T-helper 17 cell (primary cell): ENCODE measurements around the gene PRR5. TPM values are rescaled to one million over a fixed set of nuclear protein-coding genes. Genes with fewer than 3 reads are reported as not detected.
A peak's percentile ranks its signal among the peaks of the same experiment; 100 is the strongest.
"Not testable (repeated sequence)": the region's sequence is repeated elsewhere in the genome, so short reads cannot be mapped to it uniquely, and the experiment has no call there.

ENCODE experiments used
- ATAC-seq: fragments of 150-1000 bp; cut with Tn5 transposase; 2 replicates; pipeline ENCODE4 v1.10.0; 2021; ENCODE audit warnings: mild to moderate bottlenecking, moderate library complexity
- DNase-seq, 3 donors: peaks; one replicate each; pipeline versions ENCODE4 v3.0.0 to v3.0.0-alpha.2; 2020 to 2021
- H3K9me3 ChIP-seq: one replicate; pipeline ENCODE4 v1.7.0; 2013; ENCODE audit warnings: low read length, mild to moderate bottlenecking; ENCODE audit not compliant: control insufficient read depth, poor library complexity, severe bottlenecking
- H3K27ac Mint-ChIP-seq: one replicate; pipeline ENCODE4 v1.8.0; 2022; ENCODE audit warnings: mild to moderate bottlenecking, moderate library complexity, mixed read lengths
- H3K27me3 Mint-ChIP-seq: one replicate; pipeline ENCODE4 v1.8.0; 2022; ENCODE audit warnings: mixed read lengths
- H3K36me3 Mint-ChIP-seq: one replicate; pipeline ENCODE4 v1.8.0; 2022; ENCODE audit warnings: low read depth, mixed read lengths
- H3K4me1 Mint-ChIP-seq: one replicate; pipeline ENCODE4 v1.8.0; 2022; ENCODE audit warnings: mild to moderate bottlenecking, mixed read lengths
- H3K4me3 Mint-ChIP-seq: one replicate; pipeline ENCODE4 v1.8.0; 2022; ENCODE audit warnings: mild to moderate bottlenecking, moderate library complexity, mixed read lengths
- total RNA-seq, 4 donors: library from RNA in 2 of 4; stranded (reverse) in 2 of 4; gene quantifications; one replicate each; pipeline ENCODE4 v1.2.3 and lab custom pipeline; 2022 to 2026

Gene PRR5
- total RNA-seq, 2 donors from 2014 or later = 51.8 to 52.2 TPM

DNA sequence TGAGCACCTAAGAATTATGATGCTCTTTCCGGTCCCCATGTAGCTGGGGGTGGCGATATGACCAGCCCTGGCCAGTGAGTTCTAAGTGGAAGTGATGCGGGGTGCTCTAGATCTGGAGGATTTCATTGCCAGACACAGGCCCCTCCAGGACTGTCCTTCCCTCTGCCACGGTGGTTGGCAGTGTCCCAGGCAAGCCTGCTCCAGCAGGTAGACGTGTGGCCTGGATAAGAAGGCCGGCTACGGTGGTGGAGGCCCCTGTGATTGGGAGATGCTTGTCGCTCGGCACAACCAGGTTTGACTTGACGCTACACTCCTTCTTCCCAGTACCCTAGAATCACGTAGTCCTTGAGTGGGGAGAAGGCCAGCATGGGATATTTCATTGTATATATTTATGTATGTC lies 41.2 kb downstream of the PRR5 start:
- peaks cover 11% of the 10 kb centered on the region for H3K27me3 Mint-ChIP-seq
- no peaks in the 10 kb centered on the region for H3K36me3 Mint-ChIP-seq
- no peak for ATAC-seq

DNA sequence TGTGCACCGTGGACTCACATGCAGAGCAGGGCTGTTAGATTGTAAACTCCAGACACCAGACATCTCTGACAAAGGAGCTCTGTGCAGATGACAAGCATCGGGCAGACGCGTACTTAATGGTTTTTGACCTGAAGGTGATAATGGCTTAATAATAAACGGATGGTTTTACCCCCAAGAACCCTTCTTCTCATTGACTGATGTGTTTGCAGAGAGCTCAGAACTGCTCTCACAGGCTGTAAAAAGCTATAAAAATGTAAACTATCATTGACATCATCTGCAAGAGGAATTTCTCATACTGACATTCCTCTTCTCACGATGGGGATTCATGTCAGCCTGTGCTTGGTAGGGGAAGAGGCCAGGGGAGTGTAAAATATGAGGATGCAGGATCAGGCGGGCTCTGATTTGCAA lies 41.8 kb downstream of the PRR5 start:
- Mint-ChIP-seq H3K4me1 (no peaks in the 10 kb centered on the region), H3K4me3 (no peak overlapping the region)

More for the DNA sequence above, 41.2 kb downstream of the PRR5 start:
- no peaks in the 10 kb centered on the region for H3K4me1 Mint-ChIP-seq
- no peak overlapping the region for H3K4me3 Mint-ChIP-seq
- no peak for DNase-seq
- H3K9me3 ChIP-seq = no peaks in the 10 kb centered on the region
- H3K27ac Mint-ChIP-seq = no peak overlapping the region

DNA sequence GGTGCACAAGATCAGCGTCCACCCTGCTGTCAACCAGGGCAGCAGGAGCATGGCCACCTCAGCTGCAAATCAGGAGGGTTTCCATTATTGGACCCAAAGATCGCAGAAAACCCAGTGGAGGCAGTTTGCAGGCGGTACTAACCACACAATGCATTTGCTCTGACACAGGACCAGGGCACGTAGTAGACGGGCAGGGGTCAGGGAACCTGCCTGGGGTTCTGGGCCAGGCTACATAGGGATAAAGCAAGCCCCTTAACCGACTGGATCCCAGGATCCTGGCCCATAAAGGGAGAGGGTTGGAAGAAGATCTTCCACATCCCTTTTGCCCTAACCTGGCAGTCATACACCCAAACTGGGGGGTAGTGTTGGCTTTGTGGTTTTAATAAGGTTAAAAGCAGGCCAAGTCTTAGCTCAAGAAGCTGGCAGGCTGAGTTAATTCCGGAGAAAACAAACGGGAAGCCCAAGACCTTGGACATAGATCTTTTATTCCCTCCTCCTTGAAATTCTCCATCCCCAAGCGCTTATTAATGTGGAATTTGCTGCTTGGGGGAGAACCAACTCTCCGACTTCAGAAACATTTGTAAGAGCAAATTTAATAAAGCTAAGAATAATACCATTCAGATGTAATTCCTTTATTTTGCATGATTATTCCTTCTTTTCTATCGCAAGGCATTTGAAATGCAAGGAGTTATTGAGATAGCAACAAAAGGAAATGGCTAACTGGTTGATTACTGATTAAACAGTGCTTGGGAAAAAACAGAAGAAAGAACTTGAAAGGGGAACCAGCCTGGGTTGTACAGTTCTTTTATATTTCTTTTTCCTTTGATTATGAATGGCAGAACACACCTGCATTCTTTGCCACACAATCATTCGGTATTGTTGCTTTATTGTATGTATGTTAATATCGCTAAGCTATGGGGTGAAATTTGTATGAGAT lies 44.1 kb downstream of the PRR5 start:
- no peaks in the 10 kb centered on the region for H3K4me1 Mint-ChIP-seq
- ATAC-seq = no peak
- peaks cover 16% of the 10 kb centered on the region for H3K27me3 Mint-ChIP-seq
- no peak overlapping the region for H3K4me3 Mint-ChIP-seq
- H3K36me3 Mint-ChIP-seq = peaks cover 2% of the 10 kb centered on the region
- no peaks in the 10 kb centered on the region for H3K9me3 ChIP-seq
- no peak for DNase-seq
- no peak overlapping the region for H3K27ac Mint-ChIP-seq

More for the DNA sequence above, 41.8 kb downstream of the PRR5 start:
- no peak overlapping the region for H3K27ac Mint-ChIP-seq
- no peak for DNase-seq
- no peaks in the 10 kb centered on the region for H3K36me3 Mint-ChIP-seq
- H3K9me3 ChIP-seq = no peaks in the 10 kb centered on the region
- no peak for ATAC-seq
- H3K27me3 Mint-ChIP-seq = peaks cover 11% of the 10 kb centered on the region

DNA sequence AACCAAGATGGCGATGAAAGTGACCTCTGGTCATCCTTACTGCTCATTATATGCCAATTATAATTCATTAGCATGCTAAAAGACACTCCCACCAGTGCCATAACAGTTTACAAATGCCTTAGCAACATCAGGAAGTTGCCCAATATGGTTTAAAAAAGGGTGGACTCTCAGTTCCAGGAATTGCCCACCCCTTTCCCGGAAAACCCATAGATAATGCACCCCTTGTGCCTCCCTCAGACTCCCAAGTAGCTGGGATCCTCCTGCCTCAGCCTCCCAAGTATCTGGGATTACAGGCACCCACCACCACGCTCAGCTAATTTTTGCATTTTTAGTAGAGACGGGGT lies 45.8 kb downstream of the PRR5 start:
- peaks cover 16% of the 10 kb centered on the region for H3K27me3 Mint-ChIP-seq
- H3K27ac Mint-ChIP-seq, H3K36me3 Mint-ChIP-seq, H3K9me3 ChIP-seq, DNase-seq, ATAC-seq, H3K4me3 Mint-ChIP-seq, H3K4me1 Mint-ChIP-seq: not testable (repeated sequence)

DNA sequence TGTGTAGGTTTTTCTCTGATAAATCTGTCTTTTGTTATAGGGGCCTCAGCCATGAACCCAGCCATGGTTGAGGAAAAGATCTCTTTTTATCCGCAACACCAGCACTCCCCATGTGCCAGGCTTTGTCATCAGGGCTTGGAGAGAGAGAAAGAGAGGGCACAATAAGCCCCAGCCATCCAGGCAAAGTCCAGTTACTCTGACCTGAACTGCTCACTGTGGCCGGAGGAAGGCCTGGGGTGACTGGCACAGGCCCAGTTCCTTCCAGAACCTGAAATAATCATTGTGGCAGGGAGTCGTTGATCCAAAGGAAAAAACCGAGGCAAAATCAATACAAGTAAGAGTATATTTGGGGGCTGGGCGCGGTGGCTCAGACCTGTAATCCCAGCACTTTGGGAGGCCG lies 46.5 kb downstream of the PRR5 start:
- peaks cover 24% of the 10 kb centered on the region for H3K27me3 Mint-ChIP-seq
- no peak for DNase-seq
- H3K9me3 ChIP-seq = no peaks in the 10 kb centered on the region
- no peak for ATAC-seq
- H3K36me3 Mint-ChIP-seq = peaks cover 2% of the 10 kb centered on the region
- H3K4me1 Mint-ChIP-seq = peaks cover 2% of the 10 kb centered on the region
- H3K4me3 Mint-ChIP-seq = no peak overlapping the region
- H3K27ac Mint-ChIP-seq = no peak overlapping the region

DNA sequence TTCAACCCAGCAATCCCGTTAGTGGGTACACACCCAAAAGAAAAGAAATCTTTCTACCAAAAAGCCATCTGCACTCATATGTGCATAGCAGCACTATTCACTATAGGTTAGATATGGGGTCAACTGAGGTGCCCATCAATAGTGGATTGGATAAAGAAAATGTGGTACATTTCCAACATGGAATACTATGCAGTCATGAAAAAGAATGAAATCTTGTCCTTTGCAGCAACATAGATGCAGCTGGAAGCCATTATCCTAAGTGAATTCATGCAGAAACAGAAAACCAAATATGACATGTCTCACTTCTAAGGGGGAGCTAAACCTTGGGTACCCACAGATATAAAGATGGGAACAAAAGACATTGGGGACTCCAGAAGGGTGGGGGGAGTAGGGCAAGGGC lies 48.5 kb downstream of the PRR5 start:
- no peaks in the 10 kb centered on the region for H3K9me3 ChIP-seq
- Mint-ChIP-seq H3K4me3 (no peak overlapping the region), H3K4me1 (peaks cover 2% of the 10 kb centered on the region), H3K27me3 (peaks cover 43% of the 10 kb centered on the region), H3K27ac (no peak overlapping the region), H3K36me3 (peaks cover 4% of the 10 kb centered on the region)
- DNase-seq (no peak), ATAC-seq (no peak)

DNA sequence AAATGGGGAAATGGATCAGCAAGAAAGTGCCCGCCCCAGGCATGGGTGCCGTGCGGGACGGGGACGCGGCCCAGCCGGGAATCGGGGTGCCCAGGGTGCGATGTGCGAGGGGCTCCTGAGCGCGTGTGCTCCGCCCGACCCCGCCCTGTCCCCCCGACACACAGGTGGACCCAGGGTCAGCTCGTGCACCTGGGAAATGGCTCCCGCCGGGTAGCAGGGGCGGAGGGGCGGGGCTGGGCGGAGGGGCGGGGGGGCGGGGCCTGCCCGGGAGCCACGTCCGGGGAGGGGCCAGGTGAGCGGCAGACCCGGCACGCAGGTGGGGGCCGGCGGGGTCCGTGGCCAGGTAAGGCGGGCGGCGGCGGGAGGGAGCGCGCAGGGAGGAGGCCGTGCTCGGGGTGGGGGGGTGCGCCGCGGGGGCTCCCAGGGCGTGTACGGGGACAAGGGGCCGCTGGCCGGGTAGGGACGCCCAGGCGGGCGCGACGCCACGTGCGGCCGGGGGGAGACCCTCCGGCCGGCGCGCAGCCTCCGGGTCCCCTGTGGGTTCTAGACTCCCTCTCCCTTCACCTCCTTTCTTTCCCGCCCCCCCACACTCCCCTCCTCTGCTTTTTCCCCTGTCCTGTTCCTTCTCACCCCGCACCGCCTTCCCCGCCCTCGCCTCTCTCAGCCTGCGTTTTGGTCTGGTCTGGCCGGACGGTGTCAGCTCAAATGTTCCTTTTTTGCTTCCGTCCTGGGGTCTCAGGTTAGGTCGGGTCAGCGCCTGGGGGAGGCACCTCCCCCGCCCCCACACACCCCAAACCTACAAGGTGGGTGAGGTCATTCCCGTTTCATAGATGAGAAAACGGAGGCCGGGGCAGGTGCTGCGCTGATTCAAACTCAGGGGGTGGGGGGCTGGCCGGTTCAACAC lies 50.5 kb downstream of the PRR5 start, which contains the start of gene ARHGAP8:
Gene ARHGAP8 (plus strand): TSS at position 291 of the 904 bp plus-strand sequence. CDS start 33,953 bp downstream, outside the sequence.
- Mint-ChIP-seq H3K27ac (no peak within 1 kb of the TSS), H3K4me1 (peaks cover 2% of the 10 kb centered on the region), H3K4me3 (peak within 1 kb of the TSS; percentile 83), H3K27me3 (peaks cover 35% of the 10 kb centered on the region), H3K36me3 (peaks cover 4% of the 10 kb centered on the region)
- H3K9me3 ChIP-seq = no peaks in the 10 kb centered on the region
- DNase-seq (no peak), ATAC-seq (peak; percentile 69)

DNA sequence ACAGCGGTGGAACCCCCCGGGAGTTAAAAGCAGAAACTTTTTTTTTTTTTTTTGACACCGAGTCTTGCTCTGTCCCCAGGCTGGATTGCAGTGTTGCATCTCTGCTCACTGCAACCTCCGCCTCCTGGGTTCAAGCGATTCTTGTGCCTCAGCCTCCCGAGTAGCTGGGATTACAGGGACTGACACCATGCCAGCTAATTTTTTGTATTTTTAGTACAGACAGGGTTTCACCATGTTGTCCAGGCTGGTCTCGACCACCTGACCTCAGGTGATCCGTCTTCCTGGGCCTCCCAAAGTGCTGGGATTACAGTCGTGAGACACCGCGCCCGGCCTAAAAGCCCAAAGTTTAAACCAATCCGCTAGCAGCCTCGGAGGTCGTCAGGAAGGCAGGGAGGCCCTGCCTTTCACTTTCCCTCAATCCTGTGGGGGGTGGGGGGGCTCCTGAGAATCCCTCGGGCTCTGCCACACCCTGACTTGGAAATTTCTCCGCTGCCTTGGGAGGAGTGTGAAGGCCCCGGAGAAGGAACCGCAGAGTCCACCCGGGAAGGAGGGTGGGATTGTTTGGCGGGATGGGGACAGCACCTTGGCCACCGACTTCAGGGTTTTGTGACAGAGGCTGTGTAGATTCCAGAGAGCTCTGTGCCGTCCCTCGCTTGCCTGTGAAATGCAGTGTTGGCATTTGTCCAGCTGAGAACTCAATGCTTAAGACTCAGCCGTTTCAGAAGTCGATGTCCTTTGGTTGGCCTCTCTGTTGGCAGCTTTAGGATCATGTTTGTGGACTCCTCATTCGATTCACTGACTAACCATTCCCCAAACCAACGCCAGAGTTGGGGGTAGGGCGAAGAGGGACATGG lies 51.4 kb downstream of the PRR5 start:
- DNase-seq (no peak), ATAC-seq (no peak)
- peaks cover 35% of the 10 kb centered on the region for H3K27me3 Mint-ChIP-seq
- H3K36me3 Mint-ChIP-seq = peaks cover 4% of the 10 kb centered on the region
- H3K27ac Mint-ChIP-seq = no peak overlapping the region
- H3K9me3 ChIP-seq = no peaks in the 10 kb centered on the region
- peaks cover 2% of the 10 kb centered on the region for H3K4me1 Mint-ChIP-seq
- H3K4me3 Mint-ChIP-seq = peak overlapping the region; percentile 36

DNA sequence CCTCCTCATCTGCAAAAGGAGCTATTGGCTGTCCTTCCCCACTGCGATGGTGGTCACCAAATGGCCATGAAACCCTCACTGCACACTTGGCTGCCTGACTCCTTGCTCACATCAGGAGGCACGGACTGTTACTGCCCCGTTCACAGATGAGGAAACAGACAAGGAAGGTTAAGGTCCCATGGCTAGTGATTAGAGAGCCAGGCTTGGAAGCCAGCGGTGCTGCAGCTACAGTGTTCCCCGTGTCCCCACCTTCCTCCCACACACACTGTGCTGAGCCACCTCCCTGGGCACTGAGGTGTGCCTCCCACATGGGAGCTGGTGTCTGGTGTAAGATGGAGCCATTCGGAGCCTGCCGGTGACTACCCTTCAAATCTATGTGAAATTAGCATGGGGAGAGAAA lies 53.0 kb downstream of the PRR5 start:
- DNase-seq = no peak
- H3K36me3 Mint-ChIP-seq = peaks cover 5% of the 10 kb centered on the region
- H3K27ac Mint-ChIP-seq = no peak overlapping the region
- peaks cover 2% of the 10 kb centered on the region for H3K4me1 Mint-ChIP-seq
- H3K27me3 Mint-ChIP-seq = peaks cover 43% of the 10 kb centered on the region
- no peak for ATAC-seq
- no peaks in the 10 kb centered on the region for H3K9me3 ChIP-seq
- no peak overlapping the region for H3K4me3 Mint-ChIP-seq

DNA sequence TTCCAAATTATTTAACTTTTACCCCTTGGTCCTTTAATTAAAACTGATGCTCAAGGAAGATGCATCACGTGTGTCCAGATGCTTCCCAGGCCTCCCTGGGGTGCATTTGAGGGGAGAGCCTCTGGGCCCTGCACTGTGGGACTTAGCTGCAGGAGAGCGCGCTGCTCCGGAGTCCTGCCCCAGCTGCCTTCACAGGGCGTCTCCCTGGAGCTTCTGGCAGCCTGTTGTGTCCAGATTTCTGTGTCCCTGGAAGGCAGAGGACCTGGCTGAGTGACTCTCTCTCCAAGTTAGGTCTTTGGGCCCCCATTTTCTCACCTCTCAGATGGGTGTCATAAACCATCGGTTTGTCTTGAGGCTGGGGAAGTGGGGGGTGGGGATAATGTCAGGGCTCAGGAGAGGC lies 53.4 kb downstream of the PRR5 start:
- no peak overlapping the region for H3K4me3 Mint-ChIP-seq
- peaks cover 4% of the 10 kb centered on the region for H3K36me3 Mint-ChIP-seq
- ATAC-seq = no peak
- peaks cover 42% of the 10 kb centered on the region for H3K27me3 Mint-ChIP-seq
- no peak overlapping the region for H3K27ac Mint-ChIP-seq
- DNase-seq = no peak
- H3K9me3 ChIP-seq = no peaks in the 10 kb centered on the region
- peaks cover 2% of the 10 kb centered on the region for H3K4me1 Mint-ChIP-seq

DNA sequence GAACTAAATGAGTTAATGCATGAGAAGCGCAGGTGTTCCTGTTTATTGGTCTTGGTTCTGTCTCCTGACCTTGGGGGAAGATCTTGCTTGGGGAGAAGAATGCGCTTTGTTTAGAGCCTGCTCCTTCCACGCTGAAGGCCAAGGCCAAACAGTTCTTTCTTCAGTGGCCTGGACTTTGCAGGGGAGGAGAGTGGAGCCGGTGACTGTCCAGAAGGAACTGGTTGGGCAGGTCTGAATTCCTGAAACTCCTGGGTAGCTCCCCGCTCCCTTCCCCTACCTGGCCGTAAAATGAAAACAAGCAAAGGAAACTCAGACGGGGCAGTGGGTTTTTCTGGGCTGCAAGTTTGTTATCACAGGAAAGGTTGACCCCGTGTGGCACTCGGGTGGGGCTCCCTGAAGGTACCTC lies 54.0 kb downstream of the PRR5 start:
- DNase-seq (no peak), ATAC-seq (no peak)
- peaks cover 2% of the 10 kb centered on the region for H3K4me1 Mint-ChIP-seq
- H3K9me3 ChIP-seq = no peaks in the 10 kb centered on the region
- peaks cover 42% of the 10 kb centered on the region for H3K27me3 Mint-ChIP-seq
- H3K4me3 Mint-ChIP-seq = no peak overlapping the region
- no peak overlapping the region for H3K27ac Mint-ChIP-seq
- H3K36me3 Mint-ChIP-seq = peaks cover 4% of the 10 kb centered on the region

DNA sequence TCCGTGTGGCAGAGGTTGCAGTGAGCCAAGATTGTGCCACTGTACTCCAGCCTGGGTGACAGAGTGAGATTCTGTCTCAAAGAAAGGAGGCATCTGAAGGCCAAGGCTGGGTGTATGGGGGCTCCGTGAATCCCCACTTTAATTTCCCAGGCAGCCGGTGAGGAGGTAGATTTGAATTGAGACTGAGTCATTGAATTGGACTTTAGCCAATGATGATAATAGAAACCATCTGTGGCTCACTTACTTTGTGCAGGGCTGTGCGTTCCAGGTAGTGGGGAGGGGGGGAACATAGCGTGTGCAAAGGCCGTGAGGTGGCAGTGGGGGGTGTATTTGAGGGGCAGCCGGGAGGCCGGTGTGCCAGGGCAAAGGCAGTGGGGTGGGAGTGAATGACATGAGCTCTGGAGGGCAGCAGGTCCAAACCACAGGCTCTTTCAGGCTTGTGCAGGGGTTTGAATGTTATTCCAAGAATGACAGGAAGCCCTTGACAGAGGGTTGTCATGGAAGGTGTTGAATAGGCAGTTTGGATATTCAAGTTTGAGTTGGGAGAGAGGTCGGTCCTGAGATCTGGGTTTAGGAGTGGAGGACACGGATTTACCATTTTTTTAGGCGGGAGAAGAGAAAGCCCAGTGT lies 56.5 kb downstream of the PRR5 start:
- Mint-ChIP-seq H3K4me3 (no peak overlapping the region), H3K4me1 (no peaks in the 10 kb centered on the region), H3K27ac (no peak overlapping the region), H3K27me3 (peaks cover 35% of the 10 kb centered on the region), H3K36me3 (peaks cover 5% of the 10 kb centered on the region)
- no peaks in the 10 kb centered on the region for H3K9me3 ChIP-seq
- DNase-seq = no peak
- ATAC-seq = no peak
